ENCODE measurements around the gene KIF1B. TPM values are rescaled to one million over a fixed set of nuclear protein-coding genes. Genes with fewer than 3 reads are reported as not detected.

KIF1B gene
- total and polyA plus RNA-seq, 9 of the 15 experiments (the other 6 are each of a cell fraction or from before 2014, with no cell fraction given), result 2.8 to 19.8 (median 11.9) TPM

GRCh38 chr1:10209905-10210810 is at the start of gene KIF1B (continued):
- TF ChIP-seq BRF2 (IDR thresholded peaks at IDR 0.05; ENCODE audit: borderline replicate concordance, insufficient read depth, insufficient read length), result no peak
- TF ChIP-seq HDAC1 (IDR thresholded peaks at IDR 0.05), result peak in 1 of 2 experiments; percentile 53; a peak in 2 of 4 replicates
- no peak for TF ChIP-seq MITF (IDR thresholded peaks at IDR 0.05)
- TF ChIP-seq TAF1 (IDR thresholded peaks at IDR 0.05; ENCODE audit: control insufficient read depth, extremely low read depth, insufficient read depth, low read length, severe bottlenecking), result peak; percentile 83
- TF ChIP-seq ZNF830 (CRISPR knock-in tag; IDR thresholded peaks at IDR 0.05), result no peak; the same call in 1 of the 2 replicates
- TF ChIP-seq SMC3 (conservative IDR thresholded peaks at IDR 0.05; ENCODE audit: insufficient read depth, low read depth, low read length), result peak; percentile 74
- no peak for TF ChIP-seq TFAM (CRISPR knock-in tag; conservative IDR thresholded peaks at IDR 0.05)
- no peak for TF ChIP-seq CGGBP1 (CRISPR knock-in tag; IDR thresholded peaks at IDR 0.05)
- peak; percentile 44; the same call in 1 of the 2 replicates for TF ChIP-seq SMARCE1 (IDR thresholded peaks at IDR 0.05)
- TF ChIP-seq PURB (CRISPR knock-in tag; IDR thresholded peaks at IDR 0.05; ENCODE audit: low read depth), result no peak
- TF ChIP-seq ERF (CRISPR knock-in tag; IDR thresholded peaks at IDR 0.05), result 0 out of 2 replicates have a peak, but pooled peaks have one; percentile 46
- no peak for TF ChIP-seq CAMTA2 (CRISPR knock-in tag; conservative IDR thresholded peaks at IDR 0.05)
- TF ChIP-seq KLF1 (tag; IDR thresholded peaks at IDR 0.05), result peak; percentile 80
- TF ChIP-seq HEY1 (CRISPR knock-in tag; IDR thresholded peaks at IDR 0.05; ENCODE audit: borderline replicate concordance), result no peak
- TF ChIP-seq HNRNPH1 (optimal IDR thresholded peaks at IDR 0.05; ENCODE audit: low read depth, low read length), result no peak
- no peak for TF ChIP-seq ZNF584 (CRISPR knock-in tag; IDR thresholded peaks at IDR 0.05; ENCODE audit: low read depth)
- TF ChIP-seq SRSF9 (IDR thresholded peaks at IDR 0.05; ENCODE audit: borderline replicate concordance, low read depth, low read length), result no peak
- TF ChIP-seq ZNF121 (CRISPR knock-in tag; conservative IDR thresholded peaks at IDR 0.05), result no peak
- no peak for TF ChIP-seq ZKSCAN1 (IDR thresholded peaks at IDR 0.05; ENCODE audit: low read depth, low read length)
- TF ChIP-seq ZNF668 (CRISPR knock-in tag; IDR thresholded peaks at IDR 0.05), result no peak
- TF ChIP-seq ZFX (CRISPR knock-in tag; IDR thresholded peaks at IDR 0.05), result peak; percentile 75; the same call in 1 of the 2 replicates
- TF ChIP-seq SP2 (IDR thresholded peaks at IDR 0.05; ENCODE audit: extremely low read depth, low read depth, low read length, poor library complexity, severe bottlenecking), result peak; percentile 97
- TF ChIP-seq SRSF3 (IDR thresholded peaks at IDR 0.05; ENCODE audit: insufficient read depth, low read length), result no peak
- no peak; the same call in 1 of the 2 replicates for TF ChIP-seq USF1 (CRISPR knock-in tag; IDR thresholded peaks at IDR 0.05)
